ENCODE measurements around the gene PDYN. TPM values are rescaled to one million over a fixed set of nuclear protein-coding genes. Genes with fewer than 3 reads are reported as not detected.

The PDYN gene
- total and polyA plus RNA-seq, 9 of the 15 experiments (the other 6 are each of a cell fraction or from before 2014, with no cell fraction given): not detected

DNA sequence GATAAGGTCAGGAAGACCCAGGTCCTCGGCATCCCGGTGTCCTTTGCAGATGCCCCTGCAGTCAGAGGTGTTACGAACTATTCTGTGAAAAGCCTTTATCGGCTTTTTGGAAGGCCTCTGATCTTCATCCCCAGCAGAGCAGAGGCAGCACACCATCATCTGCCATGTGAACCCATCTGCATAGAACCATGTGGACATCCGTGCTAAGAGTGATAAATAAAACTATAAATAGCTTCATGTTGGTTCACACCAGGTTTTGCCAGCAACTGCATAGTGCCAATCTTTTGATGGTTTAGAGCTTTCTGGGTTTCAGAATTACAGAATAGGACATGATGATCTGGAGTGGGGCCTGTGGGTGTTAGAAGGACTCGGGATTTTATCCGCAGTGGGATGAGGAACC lies 65.1 kb downstream of the PDYN start (continued):
- TF ChIP-seq FOXA3 (CRISPR knock-in tag; conservative IDR thresholded peaks at IDR 0.05 in 1 of 2, IDR thresholded peaks at IDR 0.05 in 1 of 2) (no peak), TRIM28 (IDR thresholded peaks at IDR 0.05) (no peak), RFX7 (CRISPR knock-in tag; IDR thresholded peaks at IDR 0.05) (no peak), ADNP (tag; IDR thresholded peaks at IDR 0.05) (no peak), CCNT2 (IDR thresholded peaks at IDR 0.05; ENCODE audit: borderline replicate concordance, extremely low read depth, insufficient read length, low read depth, low read length) (no peak)
- TF ChIP-seq, protein P1, sequence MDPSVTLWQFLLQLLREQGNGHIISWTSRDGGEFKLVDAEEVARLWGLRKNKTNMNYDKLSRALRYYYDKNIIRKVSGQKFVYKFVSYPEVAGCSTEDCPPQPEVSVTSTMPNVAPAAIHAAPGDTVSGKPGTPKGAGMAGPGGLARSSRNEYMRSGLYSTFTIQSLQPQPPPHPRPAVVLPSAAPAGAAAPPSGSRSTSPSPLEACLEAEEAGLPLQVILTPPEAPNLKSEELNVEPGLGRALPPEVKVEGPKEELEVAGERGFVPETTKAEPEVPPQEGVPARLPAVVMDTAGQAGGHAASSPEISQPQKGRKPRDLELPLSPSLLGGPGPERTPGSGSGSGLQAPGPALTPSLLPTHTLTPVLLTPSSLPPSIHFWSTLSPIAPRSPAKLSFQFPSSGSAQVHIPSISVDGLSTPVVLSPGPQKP (CRISPR knock-in tag; IDR thresholded peaks at IDR 0.05): no peak

Other genes starting within 250 kb of the PDYN start
- gene SIRPA, start 98.7 kb downstream of the PDYN start, total RNA-seq (2014; rRNA removed): 0.04 TPM in 1 of 2 replicates, not detected in the other
- gene SIRPA, start 98.7 kb downstream of the PDYN start, total RNA-seq (2014; rRNA removed; fragmentation: Illumina TruSeq; extraction: Trizol): 0.10 and 0.11 TPM in 2 replicates
- gene SIRPA, start 98.7 kb downstream of the PDYN start, total RNA-seq (2015; rRNA removed; fragmentation: Illumina TruSeq; extraction: Trizol): 0.23 and 0.25 TPM in 2 replicates
- 0.40 and 0.56 TPM in 2 replicates for gene SIRPA, start 98.7 kb downstream of the PDYN start, total RNA-seq (2021)
- gene SIRPA, start 98.7 kb downstream of the PDYN start, polyA plus RNA-seq (2011; rRNA removed): 0.08 and 4.4 TPM in 2 replicates
- gene SIRPA, start 98.7 kb downstream of the PDYN start, polyA plus RNA-seq (2014; fragmentation: Illumina TruSeq; extraction: Trizol): 0.25 and 0.28 TPM in 2 replicates
- gene SIRPA, start 98.7 kb downstream of the PDYN start, polyA plus RNA-seq (2014; fragmentation: Nextera tagmentation; extraction: Ambion mirVana): under 1 TPM in 1 of 2 experiments, not detected in 1; 0.01 TPM
- gene SIRPA, start 98.7 kb downstream of the PDYN start, polyA plus RNA-seq (2014; rRNA removed): 0.08 and 0.09 TPM in 2 replicates
- gene STK35, start 107.8 kb upstream of the PDYN start, total RNA-seq (2014; rRNA removed): 5.4 and 5.8 TPM in 2 replicates
- gene STK35, start 107.8 kb upstream of the PDYN start, total RNA-seq (2014; rRNA removed; fragmentation: Illumina TruSeq; extraction: Trizol): 5.5 and 6.3 TPM in 2 replicates
- 6.8 and 7.6 TPM in 2 replicates for gene STK35, start 107.8 kb upstream of the PDYN start, total RNA-seq (2015; rRNA removed; fragmentation: Illumina TruSeq; extraction: Trizol)
- 10.5 and 11.0 TPM in 2 replicates for gene STK35, start 107.8 kb upstream of the PDYN start, total RNA-seq (2021)
- gene STK35, start 107.8 kb upstream of the PDYN start, polyA plus RNA-seq (2011; rRNA removed): 5.2 and 10.7 TPM in 2 replicates
- gene STK35, start 107.8 kb upstream of the PDYN start, polyA plus RNA-seq (2014; fragmentation: Illumina TruSeq; extraction: Trizol): 7.0 and 7.4 TPM in 2 replicates
- gene STK35, start 107.8 kb upstream of the PDYN start, polyA plus RNA-seq (2014; fragmentation: Nextera tagmentation; extraction: Ambion mirVana): 1 to 10 TPM; 1.0 to 2.2 TPM
- gene STK35, start 107.8 kb upstream of the PDYN start, polyA plus RNA-seq (2014; rRNA removed): 6.8 and 7.4 TPM in 2 replicates

Data from K562 (cell line).